Measurements from ENCODE around the gene ANXA3. TPM values are rescaled to one million over a fixed set of nuclear protein-coding genes. Genes with fewer than 3 reads are reported as not detected.

ANXA3 gene
- total and polyA plus RNA-seq, 2 experiments from 2014 or later: 194 to 198 TPM

- Histone ChIP-seq H2AFZ (no peak overlapping the region), H3K9me2 (replicated peaks; ENCODE audit: insufficient read depth) (no peaks in the 10 kb centered on the region), H3K36me3 (replicated peaks; ENCODE audit: insufficient read depth, low read depth) (no peaks in the 10 kb centered on the region), H3K79me2 (no peaks in the 10 kb centered on the region), H4K20me1 (ENCODE audit: insufficient read depth, poor library complexity, severe bottlenecking) (no peaks in the 10 kb centered on the region), H3K4me3 (no peak overlapping the region), H3K27me3 (no peaks in the 10 kb centered on the region), H3K9me3 (ENCODE audit: low read depth) (no peaks in the 10 kb centered on the region), H3K4me1 (ENCODE audit: insufficient read depth) (peaks cover 11% of the 10 kb centered on the region), H3K27ac (no peak overlapping the region), H3K4me2 (no peak overlapping the region)
- 77% methylated on average over 3 of the region's 3 CpGs for WGBS (ENCODE audit: low lambda C conversion rate, missing lambda C conversion rate)
- DNase-seq (ENCODE audit: low spot score): peak; percentile 49
- TF ChIP-seq EZH2phosphoT487 (IDR thresholded peaks at IDR 0.05; ENCODE audit: low read depth, severe bottlenecking, unreplicated experiment) (no peak), EZH2 (IDR thresholded peaks at IDR 0.05; ENCODE audit: borderline replicate concordance) (no peak), CTCF (IDR thresholded peaks at IDR 0.05; ENCODE audit: poor library complexity) (peak; percentile 55)
These were observed 61.0 kb downstream of the ANXA3 start for GRCh38 chr4:78612398-78613178.

GRCh38 chr4:78613522-78614321, 62.2 kb downstream of the ANXA3 start:
- H3K9me3 ChIP-seq (ENCODE audit: low read depth): no peaks in the 10 kb centered on the region
- no peaks in the 10 kb centered on the region for H3K9me2 ChIP-seq (replicated peaks; ENCODE audit: insufficient read depth)
- H3K79me2 ChIP-seq: no peaks in the 10 kb centered on the region
- no peak overlapping the region for H3K4me3 ChIP-seq
- H3K4me2 ChIP-seq: no peak overlapping the region
- 62% methylated on average over 7 of the region's 7 CpGs for WGBS (ENCODE audit: low lambda C conversion rate, missing lambda C conversion rate)
- no peaks in the 10 kb centered on the region for H3K36me3 ChIP-seq (replicated peaks; ENCODE audit: insufficient read depth, low read depth)
- no peak for DNase-seq (ENCODE audit: low spot score)
- H2AFZ ChIP-seq: no peak overlapping the region
- TF ChIP-seq CTCF (IDR thresholded peaks at IDR 0.05; ENCODE audit: poor library complexity) (no peak), EZH2phosphoT487 (IDR thresholded peaks at IDR 0.05; ENCODE audit: low read depth, severe bottlenecking, unreplicated experiment) (no peak)
- no peaks in the 10 kb centered on the region for H3K27me3 ChIP-seq
- H3K27ac ChIP-seq: peak overlapping the region; percentile 10
- H4K20me1 ChIP-seq (ENCODE audit: insufficient read depth, poor library complexity, severe bottlenecking): no peaks in the 10 kb centered on the region
- H3K4me1 ChIP-seq (ENCODE audit: insufficient read depth): peaks cover 11% of the 10 kb centered on the region

GRCh38 chr4:78616046-78616498, 64.5 kb downstream of the ANXA3 start:
- DNase-seq (ENCODE audit: low spot score): peak; percentile 60
- Histone ChIP-seq H3K4me3 (no peak overlapping the region), H3K27me3 (no peaks in the 10 kb centered on the region), H3K4me1 (ENCODE audit: insufficient read depth) (peaks cover 7% of the 10 kb centered on the region), H3K4me2 (no peak overlapping the region), H3K9me2 (replicated peaks; ENCODE audit: insufficient read depth) (no peaks in the 10 kb centered on the region), H4K20me1 (ENCODE audit: insufficient read depth, poor library complexity, severe bottlenecking) (no peaks in the 10 kb centered on the region), H2AFZ (peak overlapping the region; percentile 31), H3K79me2 (no peaks in the 10 kb centered on the region), H3K9me3 (ENCODE audit: low read depth) (no peaks in the 10 kb centered on the region), H3K27ac (peak overlapping the region; percentile 75), H3K36me3 (replicated peaks; ENCODE audit: insufficient read depth, low read depth) (no peaks in the 10 kb centered on the region)
- TF ChIP-seq CTCF (IDR thresholded peaks at IDR 0.05; ENCODE audit: poor library complexity) (no peak), EZH2 (IDR thresholded peaks at IDR 0.05; ENCODE audit: borderline replicate concordance) (no peak), EZH2phosphoT487 (IDR thresholded peaks at IDR 0.05; ENCODE audit: low read depth, severe bottlenecking, unreplicated experiment) (no peak)
- WGBS (ENCODE audit: low lambda C conversion rate, missing lambda C conversion rate): 54% methylated on average over 7 of the region's 7 CpGs

All from hepatocyte (in vitro differentiated cells).